ENCODE results near the gene CCL16.
"Not testable (repeated sequence)": the region's sequence is repeated elsewhere in the genome, so short reads cannot be mapped to it uniquely, and the experiment has no call there.

The CCL16 gene

DNA sequence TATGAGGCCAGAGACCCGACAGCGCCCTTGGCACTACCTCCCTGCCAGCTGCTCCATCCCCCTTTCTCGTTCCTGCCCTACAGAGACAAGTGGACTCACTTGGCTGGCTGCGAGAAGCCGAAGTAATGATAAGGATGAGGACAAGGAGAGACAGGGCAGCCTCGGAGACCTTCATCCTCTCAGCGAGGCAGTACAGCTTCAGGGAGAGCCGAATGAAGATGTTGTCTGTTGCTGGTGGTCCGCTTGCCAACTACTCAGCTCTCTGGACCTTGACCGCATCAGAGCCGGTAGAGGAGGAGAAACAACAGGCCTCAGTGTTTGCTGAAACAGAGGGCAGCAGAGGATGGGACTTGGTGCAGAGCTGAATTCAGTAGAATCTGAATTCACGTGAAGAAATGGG, at the start of gene CCL16:
CCL16 (minus strand) TSS at position 252 of the 400 bp plus-strand sequence; CDS start at position 175, 77 bp downstream.
- Histone ChIP-seq H3K36me3 (ENCODE audit: control insufficient read depth, low read depth, low read length) (no peaks in the 10 kb centered on the region), H3K4me1 (ENCODE audit: control insufficient read depth, low read depth, low read length) (no peaks in the 10 kb centered on the region), H3K27me3 (ENCODE audit: control insufficient read depth, insufficient read depth, low read length) (no peaks in the 10 kb centered on the region), H3K9ac (ENCODE audit: low read length) (no peak within 1 kb of the TSS), H3K9me3 (ENCODE audit: control insufficient read depth, low read depth, low read length) (no peaks in the 10 kb centered on the region), H3K27ac (ENCODE audit: low read length) (no peak within 1 kb of the TSS), H3K4me3 (ENCODE audit: low read length) (no peak within 1 kb of the TSS)

DNA sequence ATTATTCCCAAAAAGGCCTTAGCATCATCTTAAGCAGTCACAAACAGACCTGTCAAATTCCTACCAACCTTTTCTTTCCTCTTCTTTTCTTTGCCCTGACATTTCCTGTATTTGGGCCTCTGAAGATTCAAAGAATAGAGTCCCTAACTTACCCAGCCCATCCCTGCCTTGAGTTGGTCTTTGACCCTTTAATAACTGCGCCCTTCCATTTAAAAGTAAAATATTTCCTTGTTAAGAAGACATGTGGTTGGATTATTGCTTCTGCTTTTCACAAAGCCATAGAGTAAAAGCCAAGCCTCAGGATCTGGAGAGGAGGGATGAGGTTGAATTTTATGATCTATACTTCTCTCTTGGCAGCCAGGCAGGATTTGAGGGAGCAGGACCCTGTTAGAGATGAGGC, 49.7 kb upstream of the CCL16 start:
- Histone ChIP-seq H3K4me3 (ENCODE audit: low read length) (no peak overlapping the region), H3K36me3 (ENCODE audit: control insufficient read depth, low read depth, low read length) (no peaks in the 10 kb centered on the region), H3K9ac (ENCODE audit: low read length) (no peak overlapping the region), H3K27me3 (ENCODE audit: control insufficient read depth, insufficient read depth, low read length) (no peaks in the 10 kb centered on the region), H3K27ac (ENCODE audit: low read length) (no peak overlapping the region), H3K9me3 (ENCODE audit: control insufficient read depth, low read depth, low read length) (no peaks in the 10 kb centered on the region), H3K4me1 (ENCODE audit: control insufficient read depth, low read depth, low read length) (no peaks in the 10 kb centered on the region)

GRCh38 chr17:36027761-36028160, 46.5 kb upstream of the CCL16 start:
- no peaks in the 10 kb centered on the region for H3K36me3 ChIP-seq (ENCODE audit: control insufficient read depth, low read depth, low read length)
- no peak overlapping the region for H3K9ac ChIP-seq (ENCODE audit: low read length)
- no peak overlapping the region for H3K27ac ChIP-seq (ENCODE audit: low read length)
- H3K27me3 ChIP-seq (ENCODE audit: control insufficient read depth, insufficient read depth, low read length): no peaks in the 10 kb centered on the region
- H3K4me3 ChIP-seq (ENCODE audit: low read length): no peak overlapping the region
- no peaks in the 10 kb centered on the region for H3K4me1 ChIP-seq (ENCODE audit: control insufficient read depth, low read depth, low read length)
- H3K9me3 ChIP-seq (ENCODE audit: control insufficient read depth, low read depth, low read length): no peaks in the 10 kb centered on the region

- no peaks in the 10 kb centered on the region for H3K36me3 ChIP-seq (ENCODE audit: control insufficient read depth, low read depth, low read length)
- no peak overlapping the region for H3K4me3 ChIP-seq (ENCODE audit: low read length)
- H3K27ac ChIP-seq (ENCODE audit: low read length): no peak overlapping the region
Measured at GRCh38 chr17:36024106-36024869, 43.0 kb upstream of the CCL16 start.

DNA sequence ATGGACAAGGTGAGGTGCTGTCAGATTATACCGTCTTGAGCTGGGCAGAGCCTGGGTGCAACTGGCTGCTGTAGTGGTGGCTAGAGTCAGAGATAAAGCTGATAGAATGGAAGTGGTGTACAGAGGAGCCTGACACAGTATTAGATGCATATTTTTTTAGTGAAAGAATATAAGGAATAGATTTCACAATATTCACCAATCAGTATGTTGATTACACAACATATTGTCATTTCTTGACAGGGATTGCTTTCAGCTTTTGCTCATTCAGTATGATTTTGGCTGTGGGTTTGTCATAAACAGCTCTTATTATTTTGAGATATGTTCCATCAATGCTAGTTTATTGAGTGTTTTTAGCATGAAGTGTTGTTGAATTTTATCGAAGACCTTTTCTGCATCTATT, 38.1 kb upstream of the CCL16 start:
- Histone ChIP-seq H3K27me3 (ENCODE audit: control insufficient read depth, insufficient read depth, low read length) (no peaks in the 10 kb centered on the region), H3K9ac (ENCODE audit: low read length) (no peak overlapping the region), H3K36me3 (ENCODE audit: control insufficient read depth, low read depth, low read length) (no peaks in the 10 kb centered on the region), H3K9me3 (ENCODE audit: control insufficient read depth, low read depth, low read length) (no peaks in the 10 kb centered on the region), H3K4me3 (ENCODE audit: low read length) (no peak overlapping the region), H3K27ac (ENCODE audit: low read length) (no peak overlapping the region), H3K4me1 (ENCODE audit: control insufficient read depth, low read depth, low read length) (no peaks in the 10 kb centered on the region)

More at GRCh38 chr17:36024106-36024869, 43.0 kb upstream of the CCL16 start:
- Histone ChIP-seq H3K4me1 (ENCODE audit: control insufficient read depth, low read depth, low read length) (no peaks in the 10 kb centered on the region), H3K9ac (ENCODE audit: low read length) (no peak overlapping the region), H3K9me3 (ENCODE audit: control insufficient read depth, low read depth, low read length) (no peaks in the 10 kb centered on the region), H3K27me3 (ENCODE audit: control insufficient read depth, insufficient read depth, low read length) (no peaks in the 10 kb centered on the region)

DNA sequence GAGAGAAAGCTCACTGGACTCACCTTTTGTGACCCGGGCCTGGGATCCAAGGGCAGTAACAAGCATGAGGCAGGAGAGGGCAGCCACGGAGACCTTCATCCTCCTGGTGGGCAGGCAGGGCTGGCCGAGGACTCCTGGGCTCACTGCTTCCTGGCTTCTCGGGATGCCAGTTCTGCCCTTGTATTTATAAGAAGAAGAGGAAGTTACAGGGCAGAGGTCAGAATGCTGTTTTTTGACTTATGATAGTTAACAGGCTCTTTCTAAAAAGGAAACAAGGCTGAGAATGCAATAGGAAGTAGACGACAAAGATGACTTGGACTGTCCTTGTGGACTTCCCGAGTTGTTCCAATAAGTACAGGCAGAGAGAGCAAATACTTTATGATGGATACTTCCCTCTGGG, 36.5 kb upstream of the CCL16 start, which contains the start of gene CCL23:
CCL23 (minus strand) TSS at position 174 of the 400 bp plus-strand sequence; CDS start at position 99, 75 bp downstream.
- Histone ChIP-seq H3K27me3 (ENCODE audit: control insufficient read depth, insufficient read depth, low read length) (no peaks in the 10 kb centered on the region), H3K4me1 (ENCODE audit: control insufficient read depth, low read depth, low read length) (no peaks in the 10 kb centered on the region), H3K27ac (ENCODE audit: low read length) (no peak within 1 kb of the TSS), H3K36me3 (ENCODE audit: control insufficient read depth, low read depth, low read length) (no peaks in the 10 kb centered on the region), H3K9ac (ENCODE audit: low read length) (no peak within 1 kb of the TSS), H3K9me3 (ENCODE audit: control insufficient read depth, low read depth, low read length) (no peaks in the 10 kb centered on the region), H3K4me3 (ENCODE audit: low read length) (no peak within 1 kb of the TSS)

DNA sequence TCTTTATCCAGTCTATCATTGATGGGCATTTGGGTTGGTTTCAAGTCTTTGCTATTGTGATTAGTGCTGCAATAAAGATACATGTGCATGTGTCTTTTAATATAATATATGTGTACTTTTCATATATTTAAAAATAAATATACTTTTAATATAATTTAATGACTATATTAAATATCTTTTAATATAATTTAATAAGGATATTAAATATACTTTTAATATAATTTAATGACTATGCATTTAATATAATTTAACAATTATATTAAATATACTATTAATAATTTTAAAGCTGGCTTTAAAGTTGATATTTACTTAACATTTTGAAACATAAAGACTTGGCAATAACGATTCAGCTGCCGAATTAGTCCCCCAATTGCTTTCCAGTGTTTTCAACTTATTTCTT, 35.3 kb upstream of the CCL16 start:
- Histone ChIP-seq H3K9me3 (ENCODE audit: control insufficient read depth, low read depth, low read length) (no peaks in the 10 kb centered on the region), H3K36me3 (ENCODE audit: control insufficient read depth, low read depth, low read length) (no peaks in the 10 kb centered on the region), H3K27ac (ENCODE audit: low read length) (no peak overlapping the region), H3K9ac (ENCODE audit: low read length) (no peak overlapping the region), H3K27me3 (ENCODE audit: control insufficient read depth, insufficient read depth, low read length) (no peaks in the 10 kb centered on the region), H3K4me3 (ENCODE audit: low read length) (no peak overlapping the region), H3K4me1 (ENCODE audit: control insufficient read depth, low read depth, low read length) (no peaks in the 10 kb centered on the region)

GRCh38 chr17:36015895-36016294, 34.6 kb upstream of the CCL16 start:
- H3K9ac ChIP-seq (ENCODE audit: low read length): not testable (repeated sequence)

DNA sequence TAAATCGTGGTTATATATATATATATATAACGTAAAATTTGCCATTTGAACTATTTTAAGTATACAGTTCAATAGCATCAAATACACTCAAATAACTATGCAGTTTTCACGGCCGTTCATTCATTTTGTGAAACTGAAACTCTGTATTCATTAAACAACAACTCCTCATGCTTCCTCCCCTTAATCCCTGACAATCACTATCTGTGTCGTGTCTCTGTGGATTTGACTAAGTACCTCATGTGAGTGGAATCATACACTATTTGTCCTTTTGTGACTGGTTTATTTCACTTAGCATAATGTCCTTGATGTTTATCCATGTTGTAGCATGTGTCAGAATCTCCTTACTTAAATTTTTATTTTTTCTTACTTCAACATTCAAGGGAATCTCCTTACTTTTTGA, 33.6 kb upstream of the CCL16 start:
- H3K9me3 ChIP-seq (ENCODE audit: control insufficient read depth, low read depth, low read length): no peaks in the 10 kb centered on the region
- H3K9ac ChIP-seq (ENCODE audit: low read length): no peak overlapping the region
- H3K4me1 ChIP-seq (ENCODE audit: control insufficient read depth, low read depth, low read length): no peaks in the 10 kb centered on the region
- no peak overlapping the region for H3K4me3 ChIP-seq (ENCODE audit: low read length)
- no peaks in the 10 kb centered on the region for H3K27me3 ChIP-seq (ENCODE audit: control insufficient read depth, insufficient read depth, low read length)
- H3K36me3 ChIP-seq (ENCODE audit: control insufficient read depth, low read depth, low read length): no peaks in the 10 kb centered on the region
- no peak overlapping the region for H3K27ac ChIP-seq (ENCODE audit: low read length)

More at GRCh38 chr17:36015895-36016294, 34.6 kb upstream of the CCL16 start:
- not testable (repeated sequence) for H3K27ac ChIP-seq (ENCODE audit: low read length); H3K27me3 ChIP-seq (ENCODE audit: control insufficient read depth, insufficient read depth, low read length); H3K4me1 ChIP-seq (ENCODE audit: control insufficient read depth, low read depth, low read length); H3K9me3 ChIP-seq (ENCODE audit: control insufficient read depth, low read depth, low read length); H3K4me3 ChIP-seq (ENCODE audit: low read length); H3K36me3 ChIP-seq (ENCODE audit: control insufficient read depth, low read depth, low read length)

DNA sequence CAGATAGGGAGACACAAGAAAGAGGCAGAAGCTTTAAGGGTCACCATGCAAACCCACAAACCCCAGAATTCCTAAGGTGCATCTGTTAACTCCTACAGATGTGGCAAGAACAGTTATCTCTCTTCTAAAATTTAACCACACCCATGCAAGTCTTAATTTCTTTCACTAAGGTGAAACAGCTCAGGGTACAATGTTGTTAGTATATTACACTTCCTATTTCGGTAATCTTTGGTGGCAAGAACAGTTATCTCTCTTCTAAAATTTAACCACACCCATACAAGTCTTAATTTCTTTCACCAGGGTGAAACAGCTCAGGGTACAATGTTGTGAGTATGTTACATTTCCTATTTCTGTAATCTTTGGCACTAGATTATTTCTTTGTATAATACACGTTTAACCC, 29.9 kb upstream of the CCL16 start:
- Histone ChIP-seq H3K36me3 (ENCODE audit: control insufficient read depth, low read depth, low read length) (no peaks in the 10 kb centered on the region), H3K27ac (ENCODE audit: low read length) (no peak overlapping the region), H3K4me3 (ENCODE audit: low read length) (no peak overlapping the region), H3K27me3 (ENCODE audit: control insufficient read depth, insufficient read depth, low read length) (no peaks in the 10 kb centered on the region), H3K9ac (ENCODE audit: low read length) (no peak overlapping the region), H3K4me1 (ENCODE audit: control insufficient read depth, low read depth, low read length) (no peaks in the 10 kb centered on the region), H3K9me3 (ENCODE audit: control insufficient read depth, low read depth, low read length) (no peaks in the 10 kb centered on the region)

DNA sequence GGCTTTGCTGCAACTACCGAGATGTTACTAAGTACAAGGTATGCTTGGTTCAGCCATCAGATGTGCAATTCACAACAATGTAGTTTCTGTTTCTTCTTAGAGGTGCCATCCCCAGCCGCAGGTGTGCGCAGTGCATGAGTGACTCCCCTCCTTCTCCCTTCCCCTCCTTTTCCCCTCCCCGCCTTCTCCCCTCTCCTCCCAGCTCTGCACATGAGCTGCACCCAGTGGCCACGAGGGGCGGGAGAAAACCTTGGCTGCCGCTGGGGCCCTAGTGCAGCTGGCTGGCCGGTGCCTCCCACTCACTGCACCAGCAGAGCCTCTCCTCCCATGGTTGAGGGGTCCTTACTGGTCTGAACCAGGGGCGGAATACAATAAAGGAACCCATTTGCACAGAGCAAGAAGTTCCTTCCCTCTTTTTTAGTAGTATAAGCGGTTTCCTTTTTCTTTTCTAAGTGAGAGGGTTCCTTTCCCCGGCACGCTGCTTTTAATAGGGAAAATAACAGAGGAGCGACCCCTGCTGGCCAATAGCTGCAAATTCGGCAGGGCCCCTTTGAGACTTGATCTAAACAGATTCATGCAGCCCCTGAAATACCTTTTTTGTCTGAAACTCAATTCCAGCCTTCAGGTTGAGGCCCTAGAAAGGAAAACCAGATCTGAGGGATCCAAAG, 27.8 kb upstream of the CCL16 start:
- H3K36me3 ChIP-seq (ENCODE audit: control insufficient read depth, low read depth, low read length): no peaks in the 10 kb centered on the region
- no peak overlapping the region for H3K27ac ChIP-seq (ENCODE audit: low read length)
- H3K9ac ChIP-seq (ENCODE audit: low read length): no peak overlapping the region
- H3K27me3 ChIP-seq (ENCODE audit: control insufficient read depth, insufficient read depth, low read length): no peaks in the 10 kb centered on the region
- no peaks in the 10 kb centered on the region for H3K9me3 ChIP-seq (ENCODE audit: control insufficient read depth, low read depth, low read length)
- H3K4me1 ChIP-seq (ENCODE audit: control insufficient read depth, low read depth, low read length): no peaks in the 10 kb centered on the region
- no peak overlapping the region for H3K4me3 ChIP-seq (ENCODE audit: low read length)

Measured in iPS-18a (cell line).